Activated CD4-positive, alpha-beta memory T cell treated with anti-CD3 and anti-CD28 coated beads for 36 hours (primary cell): Measurements from ENCODE around the gene DNAL4. TPM values are rescaled to one million over a fixed set of nuclear protein-coding genes. Genes with fewer than 3 reads are reported as not detected.

ENCODE experiments used
- CTCF ChIA-PET: fragments of 350-600 bp; sonication (Branson Sonifier 250); formaldehyde crosslinking; loops from one replicate; lab custom pipeline; 2021; ENCODE audit warnings: antibody characterized with exemption, inconsistent platforms; lab: Charles Lee
- POLR2A ChIA-PET: fragments of 350-600 bp; sonication (Branson Sonifier 250); formaldehyde crosslinking; loops from one replicate; lab custom pipeline; 2021; ENCODE audit warnings: antibody characterized with exemption; lab: Charles Lee
- DNase-seq: peaks from one replicate; pipeline ENCODE4 v3.0.0-alpha.2; 2020
- H3K27ac Mint-ChIP-seq: one replicate; pipeline ENCODE4 v1.8.0; 2021; ENCODE audit warnings: mixed read lengths
- H3K27me3 Mint-ChIP-seq: one replicate; pipeline ENCODE4 v1.8.0; 2021; ENCODE audit warnings: mixed read lengths
- H3K36me3 Mint-ChIP-seq: one replicate; pipeline ENCODE4 v1.8.0; 2021; ENCODE audit warnings: mixed read lengths
- H3K4me1 Mint-ChIP-seq: one replicate; pipeline ENCODE4 v1.8.0; 2021; ENCODE audit warnings: low read depth, mixed read lengths
- H3K4me3 Mint-ChIP-seq: one replicate; pipeline ENCODE4 v1.8.0; 2021; ENCODE audit warnings: mild to moderate bottlenecking, mixed read lengths
- H3K9me3 Mint-ChIP-seq: one replicate; pipeline ENCODE4 v1.8.0; 2021; ENCODE audit warnings: mixed read lengths
- intact Hi-C: fragments of 100-400 bp; cut with micrococcal nuclease; formaldehyde crosslinking; loops from one replicate; pipeline ENCODE4 v1.15.1; 2023
- total RNA-seq, 2 experiments: library from RNA; stranded (reverse); gene quantifications; one replicate each; pipeline ENCODE4 v1.2.3, GENCODE V29; 2021

The DNAL4 gene
- total RNA-seq, 2 experiments from 2014 or later, result 7.7 to 8.3 TPM

DNA sequence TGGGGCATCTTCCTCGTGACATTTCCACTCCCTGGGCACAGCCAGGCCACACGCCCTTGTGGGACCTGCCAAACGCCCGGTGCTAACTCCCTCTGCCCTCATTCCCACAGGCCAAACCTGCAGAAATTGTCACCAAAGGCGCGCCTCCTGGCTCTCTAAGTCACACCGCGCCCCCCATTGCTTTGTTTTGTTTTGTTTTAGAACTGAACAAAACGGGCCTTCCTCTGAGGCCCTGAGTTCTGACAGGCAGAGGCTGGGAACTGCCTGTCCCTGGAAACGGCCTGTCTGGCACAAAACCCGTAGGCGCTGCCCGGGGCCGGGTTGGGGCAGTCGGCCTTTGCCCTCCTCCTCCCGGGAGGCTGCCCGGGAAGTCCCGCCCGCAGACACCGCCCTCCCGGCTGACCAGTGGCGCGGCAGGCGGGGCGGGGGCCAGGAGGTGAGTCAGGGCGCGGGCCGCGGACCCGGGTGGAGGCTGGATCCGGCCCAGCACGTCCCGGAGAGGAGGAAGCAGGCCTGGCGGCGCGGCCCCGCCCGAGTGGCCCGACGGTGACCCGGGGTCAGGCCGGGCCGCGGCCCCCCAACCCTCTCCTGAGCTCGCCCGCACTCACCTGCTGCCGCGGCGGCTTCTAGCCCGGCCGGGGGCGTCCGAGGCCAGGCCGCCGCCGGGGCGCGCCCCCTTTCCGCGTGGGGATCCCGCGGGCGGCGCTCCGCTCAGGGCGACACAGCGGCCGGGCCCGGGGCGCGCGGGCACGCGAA lies 38.6 kb downstream of the DNAL4 start:
- CTCF ChIA-PET, result interaction anchor here (0.7 to 5.0 kb wide), 5 partner anchors 13 to 142 kb away, joined by 3 to 51 read pairs (median 4); partner anchors contain the start of gene NPTXR
- H3K4me3 Mint-ChIP-seq, result peak overlapping the region; percentile 88
- POLR2A ChIA-PET, result interaction anchor here (0.6 to 1.4 kb wide), 5 partner anchors 13 to 201 kb away, joined by 3 to 7 read pairs (median 4); no protein-coding TSS in a partner anchor

DNA sequence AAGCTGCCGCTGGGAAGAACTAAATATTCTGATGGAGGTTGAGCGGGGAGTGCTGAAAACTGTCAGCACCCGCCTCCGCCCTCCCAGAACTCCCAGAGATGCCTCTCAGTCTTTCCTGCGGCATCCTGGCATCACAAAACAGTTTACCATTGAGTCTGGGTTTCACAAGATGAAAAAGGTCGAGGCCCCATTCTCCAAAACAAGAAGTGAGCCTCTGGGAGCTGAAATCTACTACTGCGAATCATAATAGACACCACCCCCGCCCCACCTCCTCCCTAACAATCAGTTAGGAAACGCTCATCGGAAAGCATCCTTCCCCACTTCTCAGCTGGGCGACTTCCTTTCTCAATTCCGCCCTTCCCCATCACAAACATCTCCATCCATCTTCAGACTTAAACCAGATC lies 39.2 kb downstream of the DNAL4 start:
- peak; percentile 70 for DNase-seq
- intact Hi-C loops, result loop anchor here (1.0 to 10.0 kb wide), 11 partner anchors 18 to 780 kb away; partner anchors contain the start of genes APOBEC3B, APOBEC3H, CBX6 and DDX17
- peaks cover 44% of the 10 kb centered on the region for H3K36me3 Mint-ChIP-seq
- POLR2A ChIA-PET, result interaction anchor here (0.6 to 1.3 kb wide), 6 partner anchors 13 to 553 kb away, joined by 3 to 7 read pairs (median 4); partner anchors contain the start of gene GTPBP1
- CTCF ChIA-PET, result interaction anchor here (0.7 to 4.7 kb wide), 5 partner anchors 11 to 141 kb away, joined by 3 to 18 read pairs (median 6); partner anchors contain the start of gene NPTXR
- peak overlapping the region; percentile 88 for H3K27ac Mint-ChIP-seq
- H3K4me3 Mint-ChIP-seq, result peak overlapping the region; percentile 88
- no peaks in the 10 kb centered on the region for H3K27me3 Mint-ChIP-seq
- peaks cover 65% of the 10 kb centered on the region for H3K4me1 Mint-ChIP-seq
- no peaks in the 10 kb centered on the region for H3K9me3 Mint-ChIP-seq

More for the DNA sequence above, 38.6 kb downstream of the DNAL4 start:
- H3K27me3 Mint-ChIP-seq, result no peaks in the 10 kb centered on the region
- peak overlapping the region; percentile 88 for H3K27ac Mint-ChIP-seq
- no peaks in the 10 kb centered on the region for H3K9me3 Mint-ChIP-seq
- intact Hi-C loops, result loop anchor here (2.0 to 10.0 kb wide), 9 partner anchors 19 to 779 kb away; partner anchors contain the start of genes APOBEC3B, APOBEC3H, CBX6 and DDX17
- peak; percentile 80 for DNase-seq
- peaks cover 39% of the 10 kb centered on the region for H3K36me3 Mint-ChIP-seq
- peaks cover 60% of the 10 kb centered on the region for H3K4me1 Mint-ChIP-seq

DNA sequence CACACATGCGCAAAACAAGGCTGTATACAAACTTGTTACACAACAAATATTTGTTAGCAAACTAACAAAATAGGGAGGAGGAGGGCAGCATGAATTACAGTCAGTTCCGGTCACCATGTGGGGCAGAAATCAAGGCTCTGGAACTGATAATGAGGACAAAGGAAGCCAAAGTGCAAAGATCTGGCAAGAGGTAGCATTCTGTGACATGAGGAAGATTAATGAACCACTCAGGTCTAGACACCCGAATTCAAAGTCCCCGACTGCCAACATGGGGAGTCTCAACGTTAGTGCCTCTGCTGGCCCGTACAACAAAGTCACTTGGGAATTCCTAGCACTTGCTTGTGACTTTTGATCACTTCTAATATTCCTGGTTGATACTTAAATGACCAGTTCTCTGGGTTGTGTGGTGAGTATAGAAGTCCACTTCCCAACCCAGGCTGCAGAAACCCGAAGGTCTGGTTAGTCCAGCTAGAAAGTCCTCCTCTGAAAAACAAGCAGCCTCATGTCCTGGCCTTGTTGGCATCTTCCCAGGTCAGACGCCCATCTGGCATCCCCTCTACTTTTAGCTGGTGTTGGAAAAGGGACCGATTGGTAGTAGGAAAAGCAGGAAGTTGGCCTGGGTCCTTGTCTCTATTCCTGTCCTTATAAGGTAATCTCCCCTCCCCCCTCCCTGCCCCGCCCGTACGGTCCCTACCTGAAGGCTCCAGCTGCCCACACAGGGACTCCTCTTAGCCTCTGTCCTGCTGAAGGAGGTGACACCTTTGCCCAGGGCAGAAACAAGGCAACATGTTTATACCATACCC lies 39.8 kb downstream of the DNAL4 start:
- peaks cover 50% of the 10 kb centered on the region for H3K36me3 Mint-ChIP-seq
- POLR2A ChIA-PET, result interaction anchor here (0.6 to 1.3 kb wide), 7 partner anchors 12 to 553 kb away, joined by 3 to 7 read pairs (median 4); partner anchors contain the start of gene GTPBP1
- peaks cover 63% of the 10 kb centered on the region for H3K4me1 Mint-ChIP-seq

DNA sequence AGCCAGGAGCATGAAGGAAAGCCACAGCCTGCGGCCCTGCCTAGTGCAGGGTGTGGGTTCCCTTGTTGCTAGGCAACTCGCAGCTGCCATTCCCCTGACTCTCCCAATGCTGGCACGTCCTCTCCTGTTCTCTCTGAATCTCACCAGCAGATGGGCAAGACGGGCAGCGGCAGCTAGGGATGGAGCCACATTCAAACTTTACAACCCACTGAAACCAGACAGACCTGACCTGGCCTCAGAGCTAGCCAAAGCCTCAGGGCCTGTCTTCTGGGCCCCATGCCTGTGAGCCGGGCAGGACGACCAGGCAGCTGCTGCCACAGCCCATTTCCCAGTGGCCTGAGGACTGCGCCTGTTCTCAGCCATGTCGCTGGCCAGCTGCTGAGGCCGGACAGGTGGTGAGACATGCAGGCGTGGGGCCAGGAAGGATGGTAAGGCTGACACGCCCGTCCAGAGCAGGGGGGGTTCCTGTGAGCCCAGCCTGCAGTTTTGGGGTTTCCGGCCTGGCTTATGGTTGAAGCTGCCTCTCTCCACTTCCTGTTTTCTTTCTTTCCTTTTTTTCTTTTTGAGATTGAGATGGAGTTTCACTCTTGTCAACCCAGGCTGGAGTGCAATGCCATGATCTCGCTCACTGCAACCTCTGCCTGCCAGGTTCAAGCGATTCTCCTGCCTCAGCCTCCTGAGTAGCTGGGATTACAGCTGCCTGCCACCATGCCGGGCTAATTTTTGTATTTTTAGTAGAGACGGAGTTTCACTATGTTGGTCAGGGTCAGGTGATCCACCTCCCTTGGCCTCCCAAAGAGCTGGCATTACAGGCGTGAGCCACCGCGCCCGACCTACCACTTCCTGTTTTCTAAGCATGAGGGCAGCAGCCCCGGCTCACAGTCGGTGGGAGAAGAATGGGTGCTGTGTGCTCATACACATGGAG lies 42.3 kb downstream of the DNAL4 start:
- no peaks in the 10 kb centered on the region for H3K27me3 Mint-ChIP-seq
- H3K27ac Mint-ChIP-seq, result peak overlapping the region; percentile 88
- H3K4me1 Mint-ChIP-seq, result peaks cover 40% of the 10 kb centered on the region
- intact Hi-C loops, result loop anchor here (10.0 kb wide), 4 partner anchors 233 to 783 kb away; partner anchors contain the start of genes APOBEC3B, APOBEC3H, RPL3 and RPS19BP1
- H3K36me3 Mint-ChIP-seq, result peaks cover 57% of the 10 kb centered on the region
- ChIA-PET CTCF (interaction anchor here (0.5 to 4.2 kb wide), 10 partner anchors 14 to 674 kb away, joined by 3 to 28 read pairs (median 4); no protein-coding TSS in a partner anchor), POLR2A (interaction anchor here (1.0 to 3.1 kb wide), 11 partner anchors 9 to 70 kb away, joined by 3 to 17 read pairs (median 7); partner anchors contain the start of genes DNAL4, GTPBP1 and TOMM22)
- no peaks in the 10 kb centered on the region for H3K9me3 Mint-ChIP-seq
- DNase-seq, result peak; percentile 85
- peak overlapping the region; percentile 88 for H3K4me3 Mint-ChIP-seq

More for the DNA sequence above, 39.8 kb downstream of the DNAL4 start:
- H3K27me3 Mint-ChIP-seq, result no peaks in the 10 kb centered on the region
- no peaks in the 10 kb centered on the region for H3K9me3 Mint-ChIP-seq
- DNase-seq, result peak; percentile 59
- intact Hi-C loops, result loop anchor here (1.0 to 10.0 kb wide), 8 partner anchors 17 to 781 kb away; partner anchors contain the start of genes APOBEC3B, APOBEC3H, DNAL4 and GTPBP1
- H3K4me3 Mint-ChIP-seq, result peak overlapping the region; percentile 88
- CTCF ChIA-PET, result interaction anchor here (0.7 to 4.7 kb wide), 5 partner anchors 12 to 141 kb away, joined by 3 to 18 read pairs (median 6); partner anchors contain the start of gene NPTXR
- H3K27ac Mint-ChIP-seq, result peak overlapping the region; percentile 88

DNA sequence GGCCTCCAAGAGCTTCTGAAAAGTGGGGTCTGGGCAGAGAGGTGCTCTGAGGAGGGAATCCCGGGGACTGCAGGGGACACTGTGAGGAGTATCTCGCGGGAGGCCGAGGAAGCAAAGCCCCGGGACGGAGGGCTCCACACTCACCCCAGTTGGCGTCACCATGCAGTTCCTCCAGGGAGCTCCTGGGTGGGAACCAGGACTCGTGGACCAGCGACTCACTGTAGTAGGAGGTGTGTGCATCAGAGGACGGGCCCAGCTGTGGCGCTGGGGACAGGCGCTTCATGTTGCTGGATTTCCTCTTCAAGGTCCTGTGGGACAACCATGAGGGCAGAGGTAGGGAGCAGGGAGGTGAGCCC lies 42.9 kb downstream of the DNAL4 start:
- ChIA-PET CTCF (interaction anchor here (0.5 to 4.2 kb wide), 7 partner anchors 14 to 674 kb away, joined by 3 to 28 read pairs (median 4); no protein-coding TSS in a partner anchor), POLR2A (interaction anchor here (1.0 to 3.1 kb wide), 9 partner anchors 8 to 69 kb away, joined by 3 to 17 read pairs (median 5); partner anchors contain the start of genes DNAL4, GTPBP1 and TOMM22)
- Mint-ChIP-seq H3K4me3 (peak overlapping the region; percentile 88), H3K9me3 (no peaks in the 10 kb centered on the region), H3K36me3 (peaks cover 58% of the 10 kb centered on the region), H3K27ac (peak overlapping the region; percentile 88), H3K27me3 (no peaks in the 10 kb centered on the region), H3K4me1 (peaks cover 37% of the 10 kb centered on the region)
- intact Hi-C loops, result loop anchor here (10.0 kb wide), 4 partner anchors 234 to 784 kb away; partner anchors contain the start of genes APOBEC3B, APOBEC3H, RPL3 and RPS19BP1
- DNase-seq, result no peak

DNA sequence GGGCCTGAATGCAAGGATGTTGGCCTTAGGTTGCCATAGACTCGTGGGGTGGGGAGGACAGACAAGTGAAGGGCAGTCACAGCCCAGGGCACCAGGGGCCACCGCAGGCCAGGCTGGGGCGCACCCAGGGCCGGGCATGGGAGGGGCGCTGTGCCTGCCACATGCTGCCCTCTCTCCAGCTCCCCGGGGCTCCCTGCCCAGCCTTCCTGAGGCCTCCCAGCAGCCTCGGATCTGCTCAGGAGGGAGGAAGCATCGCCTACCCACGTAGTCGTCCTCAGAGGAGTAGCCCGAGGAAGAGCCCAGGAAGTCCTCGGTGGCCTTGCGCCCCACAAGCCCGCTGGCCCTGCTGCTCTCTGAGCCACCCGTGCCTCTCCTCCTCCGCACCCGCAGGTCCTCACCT lies 43.3 kb downstream of the DNAL4 start:
- ChIA-PET POLR2A (interaction anchor here (1.0 to 3.1 kb wide), 7 partner anchors 8 to 44 kb away, joined by 3 to 17 read pairs (median 7); partner anchors contain the start of genes DNAL4 and GTPBP1), CTCF (interaction anchor here (0.7 to 4.2 kb wide), 5 partner anchors 13 to 69 kb away, joined by 3 to 28 read pairs (median 7); partner anchors contain the start of gene TOMM22)
- peaks cover 62% of the 10 kb centered on the region for H3K36me3 Mint-ChIP-seq
- intact Hi-C loops, result loop anchor here (10.0 kb wide), 4 partner anchors 234 to 784 kb away; partner anchors contain the start of genes APOBEC3B, APOBEC3H, RPL3 and RPS19BP1
- H3K4me3 Mint-ChIP-seq, result no peak overlapping the region
- H3K4me1 Mint-ChIP-seq, result peaks cover 37% of the 10 kb centered on the region
- H3K9me3 Mint-ChIP-seq, result no peaks in the 10 kb centered on the region
- H3K27ac Mint-ChIP-seq, result peak overlapping the region; percentile 88
- DNase-seq, result no peak
- H3K27me3 Mint-ChIP-seq, result no peaks in the 10 kb centered on the region

DNA sequence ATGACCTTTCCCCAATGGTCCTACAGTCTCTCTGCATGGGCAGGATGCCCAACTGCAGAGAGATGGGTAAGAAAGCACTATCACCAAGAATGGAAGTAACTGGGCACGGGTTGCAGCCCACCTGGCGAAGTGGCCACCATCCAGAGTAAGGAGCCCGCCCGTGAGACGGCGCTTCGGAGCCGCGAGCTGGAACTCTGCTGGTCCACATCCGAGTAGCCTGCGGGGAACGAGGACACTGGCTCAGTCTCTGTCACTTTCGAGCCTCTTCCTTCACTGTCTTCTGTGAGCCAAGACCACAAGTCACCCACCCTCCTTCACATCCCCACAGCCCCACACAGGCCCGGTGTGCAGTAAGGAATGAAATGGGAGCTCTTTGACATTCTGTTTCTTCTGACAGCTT lies 43.8 kb downstream of the DNAL4 start:
- no peaks in the 10 kb centered on the region for H3K27me3 Mint-ChIP-seq
- peak overlapping the region; percentile 69 for H3K27ac Mint-ChIP-seq
- intact Hi-C loops, result loop anchor here (10.0 kb wide), 4 partner anchors 235 to 785 kb away; partner anchors contain the start of genes APOBEC3B, APOBEC3H, RPL3 and RPS19BP1
- H3K9me3 Mint-ChIP-seq, result no peaks in the 10 kb centered on the region
- no peak overlapping the region for H3K4me3 Mint-ChIP-seq
- H3K4me1 Mint-ChIP-seq, result peaks cover 39% of the 10 kb centered on the region
- ChIA-PET CTCF (interaction anchor here (0.7 to 4.2 kb wide), 4 partner anchors 13 to 69 kb away, joined by 3 to 28 read pairs (median 6); partner anchors contain the start of gene TOMM22), POLR2A (interaction anchor here (3.1 kb wide), 1 partner anchor 16 kb away, joined by 17 read pairs; no protein-coding TSS in a partner anchor)
- peaks cover 66% of the 10 kb centered on the region for H3K36me3 Mint-ChIP-seq
- DNase-seq, result no peak

DNA sequence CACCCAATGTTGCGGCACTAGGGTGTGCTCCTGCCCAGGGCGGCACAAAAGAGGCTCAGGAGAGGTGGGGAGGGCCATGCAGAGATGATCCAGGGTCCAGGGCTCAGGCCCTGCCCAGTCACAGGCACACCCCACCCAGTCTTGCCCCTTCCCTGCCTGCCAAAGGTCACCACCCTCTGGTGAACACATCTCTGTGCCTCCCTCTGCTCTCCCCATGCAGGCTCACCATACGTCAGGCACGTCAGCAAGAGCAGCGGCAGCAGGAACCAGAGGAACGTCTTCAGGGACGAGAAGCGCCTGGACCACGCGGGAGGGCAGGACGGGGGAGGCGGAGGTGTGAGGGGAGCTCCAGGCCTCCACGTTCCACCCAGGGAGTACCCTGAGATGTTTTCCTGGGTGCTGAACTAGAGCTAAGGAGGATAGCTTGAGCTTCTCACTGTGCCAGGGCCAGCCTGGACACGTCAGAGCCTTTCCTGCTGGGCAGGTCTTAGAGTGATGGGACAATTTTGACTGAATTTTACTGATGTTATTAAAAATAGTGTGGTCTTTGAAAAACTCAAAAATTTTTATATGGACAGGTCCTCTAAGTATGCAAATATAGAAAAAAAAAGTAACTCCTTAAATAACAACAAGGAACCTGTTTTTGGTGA lies 45.3 kb downstream of the DNAL4 start:
- ChIA-PET CTCF (interaction anchor here (0.6 to 4.2 kb wide), 4 partner anchors 14 to 442 kb away, joined by 3 to 28 read pairs (median 3); no protein-coding TSS in a partner anchor), POLR2A (interaction anchor here (1.1 kb wide), 1 partner anchor 19 kb away, joined by 3 read pairs; no protein-coding TSS in a partner anchor)
- Mint-ChIP-seq H3K4me3 (no peak overlapping the region), H3K4me1 (peaks cover 37% of the 10 kb centered on the region), H3K36me3 (peaks cover 64% of the 10 kb centered on the region), H3K9me3 (no peaks in the 10 kb centered on the region), H3K27ac (peak overlapping the region; percentile 67), H3K27me3 (no peaks in the 10 kb centered on the region)
- intact Hi-C loops, result no loop called here
- DNase-seq, result no peak

DNA sequence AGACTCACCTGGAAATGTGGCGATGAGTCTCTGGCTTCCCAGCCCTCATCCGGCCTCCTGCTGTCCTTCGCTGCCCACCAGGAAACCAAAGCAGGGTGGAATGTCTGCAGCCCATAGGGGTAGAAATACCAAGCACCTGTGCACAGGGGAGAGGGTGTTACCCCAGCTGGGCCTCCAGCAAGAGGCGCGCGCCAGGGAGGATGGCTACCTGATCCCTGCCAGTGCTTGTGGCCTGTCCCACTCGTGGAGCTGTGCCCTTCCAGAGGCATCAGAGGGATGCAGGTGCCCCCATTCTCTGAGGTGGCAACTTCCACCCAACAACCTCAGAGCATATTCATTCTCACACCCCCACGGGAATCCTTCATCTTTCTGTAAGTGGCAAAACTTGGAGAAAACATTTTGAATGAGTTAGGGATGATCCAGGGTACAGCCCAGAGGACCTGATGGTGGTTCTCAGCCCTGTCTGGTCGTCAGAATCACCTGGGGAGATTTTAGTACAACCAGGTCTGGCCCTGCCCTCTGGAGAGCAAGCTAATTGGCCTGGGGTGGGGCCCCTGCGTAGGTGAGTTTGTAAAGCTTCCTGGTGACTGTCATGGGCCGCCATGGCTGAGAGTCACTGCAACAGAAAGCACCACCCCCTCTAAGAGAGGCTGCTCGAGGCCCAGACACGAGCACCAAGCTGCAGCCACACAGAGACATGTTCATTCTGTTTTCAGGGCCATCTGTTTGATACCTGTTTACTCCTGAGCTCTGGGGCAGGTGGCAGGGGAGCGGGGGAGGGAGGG lies 48.1 kb downstream of the DNAL4 start:
- CTCF ChIA-PET, result interaction anchor here (0.9 to 1.8 kb wide), 3 partner anchors 12 to 21 kb away, joined by 4 to 9 read pairs (median 5); no protein-coding TSS in a partner anchor
- no peak overlapping the region for H3K4me3 Mint-ChIP-seq
- peaks cover 16% of the 10 kb centered on the region for H3K4me1 Mint-ChIP-seq
- peaks cover 67% of the 10 kb centered on the region for H3K36me3 Mint-ChIP-seq
- no peaks in the 10 kb centered on the region for H3K27me3 Mint-ChIP-seq
- intact Hi-C loops, result no loop called here
- no peaks in the 10 kb centered on the region for H3K9me3 Mint-ChIP-seq
- H3K27ac Mint-ChIP-seq, result peak overlapping the region; percentile 54
- POLR2A ChIA-PET, result no interaction called here
- no peak for DNase-seq
